ENCODE data around the gene HSPB9. TPM values are rescaled to one million over a fixed set of nuclear protein-coding genes. Genes with fewer than 3 reads are reported as not detected.

HSPB9 gene
- total and polyA plus RNA-seq, 2 of the 8 experiments (the other 6 are each of a cell fraction or from before 2014, with no cell fraction given): 0.27 to 0.30 TPM

- TF ChIP-seq CHD7 (IDR thresholded peaks at IDR 0.05; ENCODE audit: insufficient replicate concordance, low read length): no peak
- TF ChIP-seq EGR1 (IDR thresholded peaks at IDR 0.05; ENCODE audit: borderline replicate concordance, low read depth, low read length): no peak
- TF ChIP-seq NANOG (IDR thresholded peaks at IDR 0.05; ENCODE audit: insufficient read depth, low read depth, low read length, poor library complexity, severe bottlenecking): no peak
- TF ChIP-seq TBP (IDR thresholded peaks at IDR 0.05; ENCODE audit: low read depth, low read length): no peak
- no peak for TF ChIP-seq RAD21 (IDR thresholded peaks at IDR 0.05 in 1 of 2, conservative IDR thresholded peaks at IDR 0.05 in 1 of 2; ENCODE audit: low read depth in 2 of 2, low read length in 2 of 2)
- TF ChIP-seq CBX5 (IDR thresholded peaks at IDR 0.05; ENCODE audit: low read depth, low read length): no peak
- TF ChIP-seq GABPA (IDR thresholded peaks at IDR 0.05; ENCODE audit: borderline replicate concordance, insufficient read depth, low read length): no peak
- no peak for TF ChIP-seq HDAC2 (IDR thresholded peaks at IDR 0.05; ENCODE audit: borderline replicate concordance in 1 of 2, low read depth in 2 of 2, low read length in 2 of 2)
Measured at GRCh38 chr17:42138749-42139492, 16.3 kb downstream of the HSPB9 start (continued).

Data from H1 (cell line).